HG03439 (cell line): ENCODE measurements around the gene CCNF.

Experiments used
- ATAC-seq: cut with Tn5 transposase; IDR thresholded peaks from one replicate; pipeline ENCODE4 v1.9.1; 2021; ENCODE audit warnings: mild to moderate bottlenecking, moderate library complexity; ENCODE audit not compliant: unreplicated experiment

Gene CCNF

GRCh38 chr16:2455081-2455845, 26.0 kb downstream of the CCNF start:
- no peak for ATAC-seq

- ATAC-seq: no peak
Measured at GRCh38 chr16:2456551-2457153, 27.4 kb downstream of the CCNF start.

- ATAC-seq: no peak
Measured at GRCh38 chr16:2457267-2457666, 28.0 kb downstream of the CCNF start.

- ATAC-seq: no peak
Measured at GRCh38 chr16:2457946-2458345, 28.7 kb downstream of the CCNF start.

- no peak for ATAC-seq
Measured at GRCh38 chr16:2458887-2459646, 29.8 kb downstream of the CCNF start.

GRCh38 chr16:2459647-2460390, 30.6 kb downstream of the CCNF start, which contains the start of gene TEDC2:
TEDC2 (plus strand) TSS chr16:2460109; CDS start chr16:2460145, 36 bp downstream.
- ATAC-seq: peak; percentile 81

- ATAC-seq: no peak
Measured at GRCh38 chr16:2460391-2460713, 31.1 kb downstream of the CCNF start.

GRCh38 chr16:2460916-2461315, 31.7 kb downstream of the CCNF start:
- no peak for ATAC-seq

- ATAC-seq: no peak
Measured at GRCh38 chr16:2462031-2462866, 33.0 kb downstream of the CCNF start.

- no peak for ATAC-seq
Measured at GRCh38 chr16:2464333-2464732, 35.1 kb downstream of the CCNF start.

GRCh38 chr16:2465653-2466415, 36.6 kb downstream of the CCNF start:
- ATAC-seq: no peak

- no peak for ATAC-seq
Measured at GRCh38 chr16:2466667-2467527, 37.6 kb downstream of the CCNF start.

GRCh38 chr16:2467528-2468232, 38.4 kb downstream of the CCNF start:
- ATAC-seq: no peak

- ATAC-seq: no peak
Measured at GRCh38 chr16:2468233-2468724, 39.0 kb downstream of the CCNF start.

- no peak for ATAC-seq
Measured at GRCh38 chr16:2468725-2469398, 39.6 kb downstream of the CCNF start.

- ATAC-seq: no peak
Measured at GRCh38 chr16:2469399-2470233, 40.4 kb downstream of the CCNF start.
